Liver (tissue), 9 donors: ENCODE data around the gene CRACR2B. TPM values are rescaled to one million over a fixed set of nuclear protein-coding genes. Genes with fewer than 3 reads are reported as not detected.

Experiments
- DNase-seq: peaks from one replicate; pipeline ENCODE4 v3.0.0-alpha.2; 2017; ENCODE audit warnings: low spot score
- H3K27ac ChIP-seq, 2 donors: one replicate each; pipeline ENCODE4 v1.7.0; 2013; ENCODE audit warnings: inconsistent platforms in 2 of 2, low read length in 2 of 2, control low read depth in 1 of 2, low read depth in 1 of 2, mild to moderate bottlenecking in 1 of 2
- H3K27me3 ChIP-seq, 4 donors: one replicate each; pipeline versions ENCODE4 v1.6.1 to v1.7.0; 2013; ENCODE audit warnings: low read length in 3 of 4, inconsistent platforms in 1 of 4, mild to moderate bottlenecking in 1 of 4, moderate library complexity in 1 of 4; ENCODE audit not compliant: control insufficient read depth in 4 of 4, insufficient read depth in 4 of 4
- H3K36me3 ChIP-seq, 4 donors: one replicate each; pipeline versions ENCODE4 v1.6.1 to v1.7.0; 2013; ENCODE audit warnings: low read length in 3 of 4, mild to moderate bottlenecking in 3 of 4, low read depth in 1 of 4, moderate library complexity in 1 of 4; ENCODE audit not compliant: control insufficient read depth in 4 of 4, insufficient read depth in 3 of 4
- H3K4me1 ChIP-seq, 4 donors: one replicate each; pipeline versions ENCODE4 v1.6.1 to v1.7.0; 2013; ENCODE audit warnings: low read length in 3 of 4, mild to moderate bottlenecking in 3 of 4, moderate library complexity in 1 of 4; ENCODE audit not compliant: control insufficient read depth in 4 of 4, insufficient read depth in 4 of 4
- H3K4me3 ChIP-seq, 3 donors: one replicate each; pipeline versions ENCODE4 v1.6.1 to v1.7.0; 2013; ENCODE audit warnings: low read length in 3 of 3, control low read depth in 1 of 3, low read depth in 1 of 3, mild to moderate bottlenecking in 1 of 3
- H3K9ac ChIP-seq, 2 donors: one replicate each; pipeline ENCODE4 v1.7.0; 2013; ENCODE audit warnings: low read length in 2 of 2, mild to moderate bottlenecking in 2 of 2, moderate library complexity in 2 of 2, control low read depth in 1 of 2, low read depth in 1 of 2
- H3K9me3 ChIP-seq, 4 donors: one replicate each; pipeline versions ENCODE4 v1.6.1 to v1.7.0; 2013; ENCODE audit warnings: low read length in 3 of 4; ENCODE audit not compliant: control insufficient read depth in 4 of 4
- EGR1 ChIP-seq, 2 donors: IDR thresholded peaks; 2 replicates each; pipeline ENCODE4 v1.6.1; 2016 to 2018; ENCODE audit warnings: antibody characterized with exemption in 2 of 2, low read depth in 2 of 2
- FOXA1 ChIP-seq: IDR thresholded peaks from 2 replicates; pipeline ENCODE4 v1.6.1; 2016; ENCODE audit warnings: antibody characterized with exemption
- FOXA2 ChIP-seq: IDR thresholded peaks from 2 replicates; pipeline ENCODE4 v1.6.1; 2016; ENCODE audit warnings: antibody characterized with exemption
- GABPA ChIP-seq, 2 donors: IDR thresholded peaks in 1 of 2; conservative IDR thresholded peaks in 1 of 2; 2 replicates each; pipeline ENCODE4 v1.6.1; 2016; ENCODE audit warnings: antibody characterized with exemption in 2 of 2, mild to moderate bottlenecking in 1 of 2, moderate library complexity in 1 of 2
- HNF4A ChIP-seq, 2 donors: conservative IDR thresholded peaks; 2 replicates each; pipeline ENCODE4 v1.6.1; 2016; ENCODE audit warnings: antibody characterized with exemption in 2 of 2, mild to moderate bottlenecking in 2 of 2
- HNF4G ChIP-seq: IDR thresholded peaks from 2 replicates; pipeline ENCODE4 v1.6.1; 2016; ENCODE audit warnings: antibody characterized with exemption
- NR2F2 ChIP-seq: IDR thresholded peaks from 2 replicates; pipeline ENCODE4 v1.6.1; 2016; ENCODE audit warnings: antibody characterized with exemption
- RAD21 ChIP-seq, 2 donors: IDR thresholded peaks; 2 replicates each; pipeline ENCODE4 v1.6.1; 2016; ENCODE audit warnings: antibody characterized with exemption in 2 of 2, mild to moderate bottlenecking in 2 of 2
- REST ChIP-seq: IDR thresholded peaks from 2 replicates; pipeline ENCODE4 v1.6.1; 2016; ENCODE audit warnings: antibody characterized with exemption, mild to moderate bottlenecking
- RXRA ChIP-seq, 2 donors: IDR thresholded peaks; 2 replicates each; pipeline ENCODE4 v1.6.1; 2017 to 2018; ENCODE audit warnings: antibody characterized with exemption in 2 of 2, mild to moderate bottlenecking in 1 of 2
- TAF1 ChIP-seq: conservative IDR thresholded peaks from 2 replicates; pipeline ENCODE4 v1.6.1; 2016; ENCODE audit warnings: antibody characterized with exemption, mild to moderate bottlenecking
- YY1 ChIP-seq: IDR thresholded peaks from 2 replicates; pipeline ENCODE4 v1.6.1; 2016; ENCODE audit warnings: antibody characterized with exemption, mild to moderate bottlenecking
- ZBTB33 ChIP-seq: IDR thresholded peaks from 2 replicates; pipeline ENCODE4 v1.6.1; 2016; ENCODE audit warnings: antibody characterized with exemption
- WGBS: extraction: QIAGEN DNeasy Blood & Tissue Kit; methylation state at CpG from one replicate; pipeline ENCODE4 v1.1.7; 2013; 5-methylcytosine and 5-hydroxymethylcytosine counted together
- polyA plus RNA-seq, 2 donors: library from polyadenylated mRNA; stranded (reverse) in 1 of 2; unstranded in 1 of 2; fragments of 200-250 nt in 1 of 2; fragments of >200 nt in 1 of 2; fragmentation: Nextera tagmentation in 1 of 2; extraction: Ambion mirVana in 1 of 2; gene quantifications; one replicate each; pipeline versions ENCODE4 v1.2.1 to v1.2.3, GENCODE V29; 2013 to 2015
- total RNA-seq, 2 donors: library from RNA; depleted of rRNA; stranded (reverse); fragments of >200 nt; gene quantifications; one replicate each; pipeline ENCODE4 v1.2.3, GENCODE V29; 2014
- TF ChIP-seq, protein P1 (sequence below): IDR thresholded peaks from 2 replicates; pipeline ENCODE4 v1.6.1; 2016; ENCODE audit warnings: antibody characterized with exemption
- donor health status: healthy.
- donor health status: healthy.
- donor health status: healthy.
- donor health status: healthy.
- donor health status: healthy.

CRACR2B gene
- total and polyA plus RNA-seq, 4 donors, result 0.14 to 2.9 (median 2.2) TPM

DNA sequence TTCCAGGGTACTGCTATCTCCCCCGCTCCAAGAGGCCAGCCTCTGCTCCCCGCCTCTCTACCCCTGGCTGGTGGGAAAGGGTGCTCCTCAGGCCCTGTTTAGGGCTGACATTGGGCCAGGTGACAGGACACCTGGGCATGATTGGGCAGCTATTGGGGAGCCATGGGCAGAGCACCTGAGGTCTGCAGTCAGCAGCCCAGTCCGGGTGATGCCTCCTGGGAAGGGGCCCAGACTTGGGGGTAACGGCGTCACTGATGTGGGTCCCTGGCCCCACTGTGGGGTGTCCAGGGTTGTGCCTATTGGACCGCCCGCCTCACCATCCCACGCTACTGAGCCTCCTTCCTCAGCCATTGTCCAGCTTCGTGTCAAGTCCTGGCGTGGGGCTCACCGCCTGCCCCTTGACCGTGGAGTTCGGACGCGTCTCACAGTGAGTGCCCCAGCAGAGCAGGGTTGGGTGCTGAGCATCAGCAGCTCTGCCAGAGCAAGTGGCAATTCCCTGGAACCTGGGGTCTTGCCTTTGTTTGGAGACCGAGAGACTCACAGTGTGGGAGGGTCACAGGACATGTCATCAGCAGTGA is 47.7 kb upstream of the CRACR2B start:
- TF ChIP-seq YY1 (no peak), REST (no peak), FOXA2 (no peak)
- H3K27ac ChIP-seq, result no peak overlapping the region
- peaks cover 13 to 37% (median 21%) of the 10 kb centered on the region in 4 donors for H3K4me1 ChIP-seq
- DNase-seq, result no peak
- no peak overlapping the region for H3K9ac ChIP-seq
- H3K36me3 ChIP-seq, result peaks cover 0 to 6% (median 0%) of the 10 kb centered on the region in 4 donors
- 97% methylated on average over 16 of the region's 16 CpGs for WGBS
- H3K4me3 ChIP-seq, result no peak overlapping the region
- no peaks in the 10 kb centered on the region for H3K9me3 ChIP-seq
- no peaks in the 10 kb centered on the region for H3K27me3 ChIP-seq

GRCh38 chr11:782264-783174 is 45.2 kb upstream of the CRACR2B start:
- H3K4me1 ChIP-seq, result peaks cover 7 to 21% (median 13%) of the 10 kb centered on the region in 4 donors
- H3K27me3 ChIP-seq, result no peaks in the 10 kb centered on the region
- TF ChIP-seq GABPA (IDR thresholded peaks at IDR 0.05 in 1 of 2, conservative IDR thresholded peaks at IDR 0.05 in 1 of 2) (no peak), YY1 (no peak), NR2F2 (no peak), RXRA (IDR thresholded peaks at IDR 0.05) (no peak), RAD21 (IDR thresholded peaks at IDR 0.05) (no peak), FOXA1 (no peak), ZBTB33 (no peak), HNF4A (conservative IDR thresholded peaks at IDR 0.05) (no peak), EGR1 (IDR thresholded peaks at IDR 0.05; ENCODE audit: low read depth in 2 of 2) (no peak), HNF4G (no peak), FOXA2 (no peak), REST (no peak), TAF1 (no peak)
- TF ChIP-seq, protein P1, sequence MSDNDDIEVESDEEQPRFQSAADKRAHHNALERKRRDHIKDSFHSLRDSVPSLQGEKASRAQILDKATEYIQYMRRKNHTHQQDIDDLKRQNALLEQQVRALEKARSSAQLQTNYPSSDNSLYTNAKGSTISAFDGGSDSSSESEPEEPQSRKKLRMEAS, result no peak
- H3K9ac ChIP-seq, result no peak overlapping the region
- no peak overlapping the region for H3K27ac ChIP-seq
- H3K9me3 ChIP-seq, result no peaks in the 10 kb centered on the region
- H3K4me3 ChIP-seq, result no peak overlapping the region
- H3K36me3 ChIP-seq, result peaks cover 0 to 6% (median 2%) of the 10 kb centered on the region in 4 donors
- DNase-seq, result no peak
- 77% methylated on average over 36 of the region's 36 CpGs for WGBS
